Lower leg skin (tissue), 3 donors: Measurements from ENCODE around the gene WDR44.

Source experiments
- CTCF ChIP-seq, 3 donors: fragments of 450-650 bp; IDR thresholded peaks; one replicate each; pipeline ENCODE4 v1.5.1; 2016; ENCODE audit warnings: antibody characterized with exemption in 3 of 3, mild to moderate bottlenecking in 3 of 3, moderate library complexity in 2 of 3
- POLR2A ChIP-seq, 2 donors: fragments of 450-650 bp; IDR thresholded peaks; one replicate each; pipeline ENCODE4 v1.6.1; 2016 to 2017; ENCODE audit warnings: antibody characterized with exemption in 2 of 2, mild to moderate bottlenecking in 1 of 2, moderate library complexity in 1 of 2

- TF ChIP-seq POLR2A (IDR thresholded peaks at IDR 0.05) (no peak), CTCF (IDR thresholded peaks at IDR 0.05) (no peak)
These were observed 86.9 kb downstream of the WDR44 start for GRCh38 chrX:118432799-118433198.
